GM12878 (cell line): Measurements from ENCODE around the gene DUSP10. TPM values are rescaled to one million over a fixed set of nuclear protein-coding genes. Genes with fewer than 3 reads are reported as not detected.
A peak's percentile ranks its signal among the peaks of the same experiment; 100 is the strongest.

Experiments used
- ATAC-seq: fragments of 200-7000 bp; cut with Tn5 transposase; 3 replicates; pipeline ENCODE4 v1.9.1; 2020; ENCODE audit warnings: mild to moderate bottlenecking, moderate library complexity
- BruUV-seq: library from RNA; stranded (reverse); fragments of 400-500 nt; replicated peaks from 2 replicates; lab custom pipeline; 2021; lab: Mats Ljungman, UMichigan
- CTCF ChIA-PET: fragments of 300-600 bp; sonication (Branson Sonifier 250); formaldehyde crosslinking; extraction: SDS; loops from one replicate; lab custom pipeline; 2021; ENCODE audit warnings: inconsistent platforms; lab: Yijun Ruan, JAX
- POLR2A ChIA-PET: fragments of 350-600 bp; formaldehyde crosslinking; extraction: SDS; loops from one replicate; lab custom pipeline; 2021; ENCODE audit warnings: inconsistent platforms; lab: Charles Lee
- RAD21 ChIA-PET: fragments of 300-600 bp; sonication (Branson Sonifier 250); formaldehyde crosslinking; loops from one replicate; lab custom pipeline; 2023; ENCODE audit warnings: antibody characterized with exemption; ENCODE audit not compliant: unreplicated experiment; lab: Charles Lee
- SMC1A ChIA-PET: fragments of 300-600 bp; sonication (Branson Sonifier 250); formaldehyde crosslinking; loops from one replicate; lab custom pipeline; 2023; ENCODE audit not compliant: unreplicated experiment, uncharacterized antibody; lab: Charles Lee
- DNase-seq: peaks from one replicate; pipeline ENCODE4 v3.0.0-alpha.2; 2011; ENCODE audit warnings: low read depth, low spot score
- FAIRE-seq: peaks from 3 replicates; lab custom pipeline; 2011; peaks lifted over from hg19 to GRCh38; lab: Jason Lieb, UNC
- H2AFZ ChIP-seq: 2 replicates; pipeline ENCODE4 v1.6.0; 2011; ENCODE audit warnings: low read depth, low read length, control low read depth; ENCODE audit not compliant: control insufficient read depth
- H3K27ac ChIP-seq: 2 replicates; pipeline ENCODE4 v1.5.1; 2011; ENCODE audit warnings: control low read depth; ENCODE audit not compliant: control insufficient read depth, insufficient read depth
- H3K27me3 ChIP-seq, 2 experiments: replicated peaks in 1 of 2; 2 replicates each; pipeline versions ENCODE4 v1.6.0 to v1.6.1; 2011; ENCODE audit warnings: low read length in 1 of 2; ENCODE audit not compliant: control insufficient read depth in 2 of 2, insufficient read depth in 2 of 2
- H3K36me3 ChIP-seq, 2 experiments: 2 replicates each; pipeline ENCODE4 v1.5.1; 2011; ENCODE audit warnings: low read length in 1 of 2; ENCODE audit not compliant: control insufficient read depth in 2 of 2, insufficient read depth in 2 of 2
- H3K4me1 ChIP-seq: 2 replicates; pipeline ENCODE4 v1.6.1; 2011; ENCODE audit warnings: mild to moderate bottlenecking, low read length, moderate library complexity, mixed read lengths; ENCODE audit not compliant: control insufficient read depth, insufficient read depth
- H3K4me2 ChIP-seq: 2 replicates; pipeline ENCODE4 v1.6.0; 2011; ENCODE audit warnings: control low read depth; ENCODE audit not compliant: control insufficient read depth, insufficient read depth
- H3K4me3 ChIP-seq: fragments of 200-600 bp; sonication (generic); 2 replicates; pipeline ENCODE4 v1.5.1; 2016
- H3K79me2 ChIP-seq: 2 replicates; pipeline ENCODE4 v1.6.0; 2011; ENCODE audit warnings: low read length; ENCODE audit not compliant: control insufficient read depth, insufficient read depth
- H3K9ac ChIP-seq: 2 replicates; pipeline ENCODE4 v1.8.0; 2011; ENCODE audit warnings: low read length, control low read depth, mixed read lengths; ENCODE audit not compliant: control insufficient read depth, insufficient read depth
- H3K9me3 ChIP-seq: replicated peaks from 3 replicates; pipeline ENCODE4 v1.5.1; 2011; ENCODE audit warnings: mild to moderate bottlenecking, low read length; ENCODE audit not compliant: control insufficient read depth, insufficient read depth
- H4K20me1 ChIP-seq: 2 replicates; pipeline ENCODE4 v1.6.0; 2011; ENCODE audit not compliant: control insufficient read depth, insufficient read depth
- EGR1 ChIP-seq, 2 experiments: IDR thresholded peaks; 1 replicate in 1 of 2; 2 replicates in 1 of 2; pipeline ENCODE4 v1.6.1; 2011 to 2012; ENCODE audit warnings: low read depth in 2 of 2, low read length in 2 of 2, borderline replicate concordance in 1 of 2, mild to moderate bottlenecking in 1 of 2, moderate library complexity in 1 of 2
- LARP7 ChIP-seq: fragments of 450-650 bp; IDR thresholded peaks from 2 replicates; pipeline ENCODE4 v1.6.1; 2017; ENCODE audit warnings: mild to moderate bottlenecking
- MLLT1 ChIP-seq: fragments of 450-650 bp; IDR thresholded peaks from 2 replicates; pipeline ENCODE4 v1.6.1; 2016; ENCODE audit warnings: mild to moderate bottlenecking
- POLR2AphosphoS5 ChIP-seq: IDR thresholded peaks from 2 replicates; pipeline ENCODE4 v1.6.1; 2011; ENCODE audit warnings: mild to moderate bottlenecking, low read length, inconsistent platforms
- SIN3A ChIP-seq: IDR thresholded peaks from 2 replicates; pipeline ENCODE4 v1.6.1; 2012; ENCODE audit warnings: low read depth, low read length, improper control_type of control experiment
- ZBED1 ChIP-seq: IDR thresholded peaks from 2 replicates; pipeline ENCODE4 v1.6.1; 2016; ENCODE audit warnings: borderline replicate concordance
- WGBS: methylation state at CpG from one replicate; pipeline ENCODE4 v1.1.6; 2016; ENCODE audit warnings: low lambda C conversion rate; ENCODE audit not compliant: insufficient replicate concordance, insufficient coverage; ENCODE audit errors: missing lambda C conversion rate; 5-methylcytosine and 5-hydroxymethylcytosine counted together
- in situ Hi-C: fragments of 300-500 bp; cut with MboI; formaldehyde crosslinking; loops from 9 replicates; pipeline ENCODE4 v1.14.3; 2018; ENCODE audit warnings: mixed read lengths
- intact Hi-C: fragments of 100-400 bp; cut with micrococcal nuclease; formaldehyde crosslinking; loops from one replicate; pipeline ENCODE4 v1.14.2; 2022; ENCODE audit not compliant: unreplicated experiment
- polyA plus RNA-seq, 11 experiments: library from polyadenylated mRNA; depleted of rRNA in 4 of 11; unstranded in 6 of 11; stranded (reverse) in 5 of 11; fragments of >200 nt; fragmentation: Nextera tagmentation in 4 of 11; fragmentation: Illumina TruSeq in 1 of 11; extraction: Ambion mirVana in 4 of 11; extraction: Trizol in 1 of 11; gene quantifications; 1 replicate in 1 of 11; 2 replicates in 10 of 11; pipeline versions ENCODE4 v1.2.1 to v1.2.3, GENCODE V29; 2011 to 2016; ENCODE audit warnings: inconsistent platforms in 2 of 11, missing spikeins in 2 of 11, low read depth in 1 of 11
- total RNA-seq, 4 experiments: library from RNA; depleted of rRNA in 3 of 4; stranded (reverse); fragments of >200 nt in 3 of 4; fragmentation: Illumina TruSeq in 1 of 4; extraction: Trizol in 1 of 4; gene quantifications; 2 replicates each; pipeline versions ENCODE4 v1.2.1 to v1.2.3, GENCODE V29; 2013 to 2021
- TF ChIP-seq, protein P1 (sequence below): fragments of 450-650 bp; IDR thresholded peaks from 2 replicates; pipeline ENCODE4 v1.6.1; 2018; ENCODE audit warnings: borderline replicate concordance, mild to moderate bottlenecking; ENCODE audit not compliant: partially characterized antibody

Gene DUSP10
- total and polyA plus RNA-seq, 10 of the 15 experiments (the other 5 are each of a cell fraction or from before 2014, with no cell fraction given), result 20.3 to 38.4 (median 27.8) TPM

DNA sequence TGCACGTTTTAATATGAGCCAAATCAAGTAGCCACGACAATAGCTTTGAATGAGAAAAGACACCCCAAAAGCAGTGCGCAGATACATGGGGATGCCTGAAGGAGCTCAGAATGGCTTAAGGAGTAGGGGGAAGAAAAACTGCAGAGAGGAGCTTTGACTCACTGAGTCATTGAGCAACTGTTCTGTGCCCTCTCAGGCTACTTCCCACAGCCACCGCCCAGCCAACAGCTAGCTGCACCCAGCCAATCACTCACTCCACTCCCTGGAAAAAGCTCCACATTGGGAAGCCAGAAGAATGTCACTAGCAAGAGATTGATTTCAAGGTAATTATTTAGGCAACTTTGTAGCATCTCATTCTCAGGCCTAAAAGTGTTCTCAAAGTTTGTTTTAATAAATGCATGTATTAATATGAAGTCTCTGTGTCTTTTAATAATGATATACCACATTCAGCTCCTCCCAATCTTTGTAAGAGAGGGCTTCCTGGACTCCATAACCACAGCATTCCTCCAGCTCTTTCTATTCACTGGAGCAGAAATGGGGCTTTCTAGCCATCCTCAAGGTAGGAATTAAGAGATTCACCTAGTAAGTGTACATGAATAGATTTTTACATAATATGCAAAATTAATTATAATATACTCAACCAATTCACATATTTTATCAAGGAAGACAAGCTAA lies 16.8 kb downstream of the DUSP10 start:
- no TSS peak for BruUV-seq
- TF ChIP-seq POLR2AphosphoS5 (0 out of 2 replicates have a peak, but pooled peaks have one; percentile 44), SIN3A (no peak), EGR1 (IDR thresholded peaks at IDR 0.05; ENCODE audit: borderline replicate concordance in 1 of 2, low read depth in 2 of 2, low read length in 2 of 2) (no peak), LARP7 (no peak), ZBED1 (no peak), MLLT1 (0 out of 2 replicates have a peak, but pooled peaks have one; percentile 29)
- TF ChIP-seq, protein P1, sequence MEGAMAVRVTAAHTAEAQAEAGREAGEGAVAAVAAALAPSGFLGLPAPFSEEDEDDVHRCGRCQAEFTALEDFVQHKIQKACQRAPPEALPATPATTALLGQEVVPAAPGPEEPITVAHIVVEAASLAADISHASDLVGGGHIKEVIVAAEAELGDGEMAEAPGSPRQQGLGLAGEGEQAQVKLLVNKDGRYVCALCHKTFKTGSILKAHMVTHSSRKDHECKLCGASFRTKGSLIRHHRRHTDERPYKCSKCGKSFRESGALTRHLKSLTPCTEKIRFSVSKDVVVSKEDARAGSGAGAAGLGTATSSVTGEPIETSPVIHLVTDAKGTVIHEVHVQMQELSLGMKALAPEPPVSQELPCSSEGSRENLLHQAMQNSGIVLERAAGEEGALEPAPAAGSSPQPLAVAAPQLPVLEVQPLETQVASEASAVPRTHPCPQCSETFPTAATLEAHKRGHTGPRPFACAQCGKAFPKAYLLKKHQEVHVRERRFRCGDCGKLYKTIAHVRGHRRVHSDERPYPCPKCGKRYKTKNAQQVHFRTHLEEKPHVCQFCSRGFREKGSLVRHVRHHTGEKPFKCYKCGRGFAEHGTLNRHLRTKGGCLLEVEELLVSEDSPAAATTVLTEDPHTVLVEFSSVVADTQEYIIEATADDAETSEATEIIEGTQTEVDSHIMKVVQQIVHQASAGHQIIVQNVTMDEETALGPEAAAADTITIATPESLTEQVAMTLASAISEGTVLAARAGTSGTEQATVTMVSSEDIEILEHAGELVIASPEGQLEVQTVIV, result no peak
- peaks cover 22% of the 10 kb centered on the region for H3K9me3 ChIP-seq
- H3K36me3 ChIP-seq, result peaks cover 14 to 15% of the 10 kb centered on the region in 2 experiments
- FAIRE-seq, result no peak
- ChIA-PET SMC1A (interaction anchor here (0.9 to 18.3 kb wide), 9 partner anchors 9 to 442 kb away, joined by 3 to 292 read pairs (median 7); partner anchors contain the start of gene DUSP10), CTCF (interaction anchor here (0.9 to 3.7 kb wide), 11 partner anchors 9 to 247 kb away, joined by 3 to 29 read pairs (median 4); partner anchors contain the start of gene DUSP10), POLR2A (interaction anchor here (0.5 to 14.6 kb wide), 6 partner anchors 9 to 71 kb away, joined by 3 to 194 read pairs (median 6); partner anchors contain the start of gene DUSP10), RAD21 (interaction anchor here (0.7 to 7.1 kb wide), 15 partner anchors 9 to 182 kb away, joined by 3 to 38 read pairs (median 5); partner anchors contain the start of gene DUSP10)
- in situ Hi-C loops, result loop anchor here (10.0 kb wide), 1 partner anchor 440 kb away; no protein-coding TSS in a partner anchor
- 100% methylated on average over 4 of the region's 4 CpGs for WGBS
- H3K4me3 ChIP-seq, result 0 out of 2 replicates have a peak overlapping the region, but pooled peaks have one; percentile 6
- no peak overlapping the region; the same call in 1 of the 2 replicates for H3K9ac ChIP-seq
- peak overlapping the region; percentile 85 for H3K4me2 ChIP-seq
- H3K27ac ChIP-seq, result peak overlapping the region; percentile 92
- ATAC-seq, result no peak
- no peaks in the 10 kb centered on the region for H4K20me1 ChIP-seq
- no peak for DNase-seq
- intact Hi-C loops, result no loop called here
- peaks cover 99% of the 10 kb centered on the region for H3K79me2 ChIP-seq
- H3K4me1 ChIP-seq, result peaks cover 52% of the 10 kb centered on the region
- no peaks in the 10 kb centered on the region for H3K27me3 ChIP-seq
- H2AFZ ChIP-seq, result no peak overlapping the region
